NCI-H2171 (cell line): ENCODE data around the gene P2RY6.
A peak's percentile ranks its signal among the peaks of the same experiment; 100 is the strongest.

Source experiments
- DNase-seq: peaks from one replicate; lab custom pipeline; 2025; lab: John Stamatoyannopoulos, UW

Gene P2RY6

GRCh38 chr11:73236854-73237253 is 35.3 kb upstream of the P2RY6 start:
- no peak for DNase-seq

GRCh38 chr11:73237471-73238290 is 34.5 kb upstream of the P2RY6 start:
- no peak for DNase-seq

- DNase-seq, result no peak
Measured at GRCh38 chr11:73239111-73239521, 33.0 kb upstream of the P2RY6 start.

- DNase-seq, result no peak
Measured at GRCh38 chr11:73239571-73240189, 32.5 kb upstream of the P2RY6 start.

GRCh38 chr11:73240190-73240781 is 31.9 kb upstream of the P2RY6 start:
- no peak for DNase-seq

- no peak for DNase-seq
Measured at GRCh38 chr11:73241300-73241699, 30.8 kb upstream of the P2RY6 start.

GRCh38 chr11:73242251-73243092 is 29.7 kb upstream of the P2RY6 start:
- peak; percentile 11 for DNase-seq

- no peak for DNase-seq
Measured at GRCh38 chr11:73243093-73243485, 29.0 kb upstream of the P2RY6 start.

GRCh38 chr11:73244589-73245240 is 27.4 kb upstream of the P2RY6 start:
- DNase-seq, result no peak

- DNase-seq, result no peak
Measured at GRCh38 chr11:73245461-73245860, 26.7 kb upstream of the P2RY6 start.

GRCh38 chr11:73246303-73246702 is 25.8 kb upstream of the P2RY6 start:
- no peak for DNase-seq

- DNase-seq, result no peak
Measured at GRCh38 chr11:73248526-73249185, 23.5 kb upstream of the P2RY6 start.

GRCh38 chr11:73249304-73249703 is 22.8 kb upstream of the P2RY6 start:
- DNase-seq, result no peak

- DNase-seq, result no peak
Measured at GRCh38 chr11:73249853-73250783, 22.0 kb upstream of the P2RY6 start.

- peak; percentile 24 for DNase-seq
Measured at GRCh38 chr11:73252577-73253191, 19.5 kb upstream of the P2RY6 start.

GRCh38 chr11:73257342-73258103 is 14.6 kb upstream of the P2RY6 start:
- DNase-seq, result no peak

GRCh38 chr11:73258104-73259035 is 13.8 kb upstream of the P2RY6 start:
- no peak for DNase-seq
